ENCODE data around the gene SORCS3.

DNA sequence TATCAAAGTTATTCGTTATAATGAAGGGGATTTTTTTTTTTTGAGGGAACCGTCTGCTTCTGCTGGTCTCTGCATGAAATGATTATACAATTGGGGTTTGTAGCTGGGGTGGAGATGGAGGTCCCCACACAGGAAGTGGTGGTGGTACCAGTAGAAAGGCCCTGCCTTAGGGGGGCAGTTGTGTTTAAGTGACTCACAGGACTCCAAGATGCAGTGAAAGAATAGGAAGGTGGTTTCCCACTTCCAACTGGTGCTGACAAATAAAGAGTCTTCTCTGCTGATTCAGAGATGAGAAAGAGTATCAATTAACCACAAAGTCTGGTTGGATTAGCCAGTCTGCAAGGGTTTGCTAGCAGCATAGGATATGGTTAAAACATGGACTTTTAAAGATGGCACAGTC, 376.0 kb downstream of the SORCS3 start:
- TF ChIP-seq, protein P1, sequence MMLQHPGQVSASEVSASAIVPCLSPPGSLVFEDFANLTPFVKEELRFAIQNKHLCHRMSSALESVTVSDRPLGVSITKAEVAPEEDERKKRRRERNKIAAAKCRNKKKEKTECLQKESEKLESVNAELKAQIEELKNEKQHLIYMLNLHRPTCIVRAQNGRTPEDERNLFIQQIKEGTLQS (IDR thresholded peaks at IDR 0.05): no peak
- TF ChIP-seq, protein P2, sequence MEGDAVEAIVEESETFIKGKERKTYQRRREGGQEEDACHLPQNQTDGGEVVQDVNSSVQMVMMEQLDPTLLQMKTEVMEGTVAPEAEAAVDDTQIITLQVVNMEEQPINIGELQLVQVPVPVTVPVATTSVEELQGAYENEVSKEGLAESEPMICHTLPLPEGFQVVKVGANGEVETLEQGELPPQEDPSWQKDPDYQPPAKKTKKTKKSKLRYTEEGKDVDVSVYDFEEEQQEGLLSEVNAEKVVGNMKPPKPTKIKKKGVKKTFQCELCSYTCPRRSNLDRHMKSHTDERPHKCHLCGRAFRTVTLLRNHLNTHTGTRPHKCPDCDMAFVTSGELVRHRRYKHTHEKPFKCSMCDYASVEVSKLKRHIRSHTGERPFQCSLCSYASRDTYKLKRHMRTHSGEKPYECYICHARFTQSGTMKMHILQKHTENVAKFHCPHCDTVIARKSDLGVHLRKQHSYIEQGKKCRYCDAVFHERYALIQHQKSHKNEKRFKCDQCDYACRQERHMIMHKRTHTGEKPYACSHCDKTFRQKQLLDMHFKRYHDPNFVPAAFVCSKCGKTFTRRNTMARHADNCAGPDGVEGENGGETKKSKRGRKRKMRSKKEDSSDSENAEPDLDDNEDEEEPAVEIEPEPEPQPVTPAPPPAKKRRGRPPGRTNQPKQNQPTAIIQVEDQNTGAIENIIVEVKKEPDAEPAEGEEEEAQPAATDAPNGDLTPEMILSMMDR (IDR thresholded peaks at IDR 0.05; ENCODE audit: low read depth, low read length, missing input control): no peak
- TF ChIP-seq GABPA (IDR thresholded peaks at IDR 0.05 in 1 of 2, conservative IDR thresholded peaks at IDR 0.05 in 1 of 2) (no peak), EGR1 (IDR thresholded peaks at IDR 0.05; ENCODE audit: low read depth in 2 of 2) (no peak), FOXA1 (IDR thresholded peaks at IDR 0.05) (no peak)
